Right cardiac atrium (tissue), 5 donors: ENCODE results near the gene MASP1. TPM values are rescaled to one million over a fixed set of nuclear protein-coding genes. Genes with fewer than 3 reads are reported as not detected.

Experiments
- ATAC-seq, 2 donors: fragments of 200-7000 bp; cut with Tn5 transposase; one replicate each; pipeline versions ENCODE4 v1.8.0 to v1.9.1; 2020; ENCODE audit warnings: moderate library complexity in 2 of 2, mild to moderate bottlenecking in 1 of 2
- DNase-seq, 3 donors: peaks; one replicate each; pipeline ENCODE4 v3.0.0-alpha.2; 2020
- H3K27ac ChIP-seq: one replicate; pipeline ENCODE4 v1.5.1; 2013; ENCODE audit warnings: mild to moderate bottlenecking, low read length, control low read depth, moderate library complexity
- H3K27me3 ChIP-seq: one replicate; pipeline ENCODE4 v1.6.1; 2013; ENCODE audit not compliant: control insufficient read depth, insufficient read depth
- H3K4me1 ChIP-seq: one replicate; pipeline ENCODE4 v1.6.1; 2013; ENCODE audit warnings: low read length; ENCODE audit not compliant: control insufficient read depth, insufficient read depth
- H3K4me3 ChIP-seq: one replicate; pipeline ENCODE4 v1.5.1; 2013; ENCODE audit warnings: low read length, control low read depth
- H3K9me3 ChIP-seq: one replicate; pipeline ENCODE4 v1.6.1; 2013; ENCODE audit warnings: low read length; ENCODE audit not compliant: control insufficient read depth
- WGBS: extraction: QIAGEN DNeasy Blood & Tissue Kit; methylation state at CpG from one replicate; pipeline ENCODE4 v1.1.7; 2013; 5-methylcytosine and 5-hydroxymethylcytosine counted together
- intact Hi-C, 4 donors: fragments of 100-400 bp; cut with DNase I; formaldehyde crosslinking; loops; one replicate each; pipeline versions ENCODE4 v1.11.0 to v1.14.0; 2022 to 2023
- long read RNA-seq, 4 donors: library from polyadenylated mRNA; unstranded; transcript quantifications; one replicate each; pipeline ENCODE4 v2.0.0, GENCODE V29; 2020 to 2021
- polyA plus RNA-seq: library from polyadenylated mRNA; stranded (reverse); fragments of 200-250 nt; gene quantifications from one replicate; pipeline ENCODE4 v1.2.3, GENCODE V29; 2013
- total RNA-seq, 4 donors: library from RNA; stranded (reverse); fragmentation: NEBNext Ultra II Directional; extraction: Animal tissue kit (Norgen Biotek cat#: 25700); gene quantifications; one replicate each; pipeline ENCODE4 v1.2.1, GENCODE V29; 2021
- donor health status: healthy with polysubstance abuse.
- donor health status: DM: no; HTN: yes; CAD: no.
- donor health status: DM: no; HTN: no; CAD: no.
- donor health status: DM: no; HTN: yes; CAD: no; lungs with severe emphysema.
- donor health status: DM: yes; HTN: yes; CAD: no.

Gene MASP1, protein sequence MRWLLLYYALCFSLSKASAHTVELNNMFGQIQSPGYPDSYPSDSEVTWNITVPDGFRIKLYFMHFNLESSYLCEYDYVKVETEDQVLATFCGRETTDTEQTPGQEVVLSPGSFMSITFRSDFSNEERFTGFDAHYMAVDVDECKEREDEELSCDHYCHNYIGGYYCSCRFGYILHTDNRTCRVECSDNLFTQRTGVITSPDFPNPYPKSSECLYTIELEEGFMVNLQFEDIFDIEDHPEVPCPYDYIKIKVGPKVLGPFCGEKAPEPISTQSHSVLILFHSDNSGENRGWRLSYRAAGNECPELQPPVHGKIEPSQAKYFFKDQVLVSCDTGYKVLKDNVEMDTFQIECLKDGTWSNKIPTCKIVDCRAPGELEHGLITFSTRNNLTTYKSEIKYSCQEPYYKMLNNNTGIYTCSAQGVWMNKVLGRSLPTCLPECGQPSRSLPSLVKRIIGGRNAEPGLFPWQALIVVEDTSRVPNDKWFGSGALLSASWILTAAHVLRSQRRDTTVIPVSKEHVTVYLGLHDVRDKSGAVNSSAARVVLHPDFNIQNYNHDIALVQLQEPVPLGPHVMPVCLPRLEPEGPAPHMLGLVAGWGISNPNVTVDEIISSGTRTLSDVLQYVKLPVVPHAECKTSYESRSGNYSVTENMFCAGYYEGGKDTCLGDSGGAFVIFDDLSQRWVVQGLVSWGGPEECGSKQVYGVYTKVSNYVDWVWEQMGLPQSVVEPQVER
- 10 to 100 TPM; 21.0 to 56.3 (median 30.2) TPM for total RNA-seq
- 21.2 TPM for polyA plus RNA-seq
- long read RNA-seq, donor 1, full-length matches to known transcripts = 17 of 34 reads
- long read RNA-seq, donor 1, partial matches to known transcripts = 5 of 34 reads
- long read RNA-seq, donor 1, other reads (novel, unspliced or antisense) = 12 of 34 reads
- long read RNA-seq, donor 2, full-length matches to known transcripts = 12 of 14 reads
- long read RNA-seq, donor 2, partial matches to known transcripts = 1 of 14 reads
- long read RNA-seq, donor 2, other reads (novel, unspliced or antisense) = 1 of 14 reads
- long read RNA-seq, donor 3, full-length matches to known transcripts = 101 of 164 reads
- long read RNA-seq, donor 3, partial matches to known transcripts = 27 of 164 reads
- long read RNA-seq, donor 3, other reads (novel, unspliced or antisense) = 36 of 164 reads
- long read RNA-seq, donor 4, full-length matches to known transcripts = 14 of 19 reads
- long read RNA-seq, donor 4, partial matches to known transcripts = 0 of 19 reads
- long read RNA-seq, donor 4, other reads (novel, unspliced or antisense) = 5 of 19 reads

DNA sequence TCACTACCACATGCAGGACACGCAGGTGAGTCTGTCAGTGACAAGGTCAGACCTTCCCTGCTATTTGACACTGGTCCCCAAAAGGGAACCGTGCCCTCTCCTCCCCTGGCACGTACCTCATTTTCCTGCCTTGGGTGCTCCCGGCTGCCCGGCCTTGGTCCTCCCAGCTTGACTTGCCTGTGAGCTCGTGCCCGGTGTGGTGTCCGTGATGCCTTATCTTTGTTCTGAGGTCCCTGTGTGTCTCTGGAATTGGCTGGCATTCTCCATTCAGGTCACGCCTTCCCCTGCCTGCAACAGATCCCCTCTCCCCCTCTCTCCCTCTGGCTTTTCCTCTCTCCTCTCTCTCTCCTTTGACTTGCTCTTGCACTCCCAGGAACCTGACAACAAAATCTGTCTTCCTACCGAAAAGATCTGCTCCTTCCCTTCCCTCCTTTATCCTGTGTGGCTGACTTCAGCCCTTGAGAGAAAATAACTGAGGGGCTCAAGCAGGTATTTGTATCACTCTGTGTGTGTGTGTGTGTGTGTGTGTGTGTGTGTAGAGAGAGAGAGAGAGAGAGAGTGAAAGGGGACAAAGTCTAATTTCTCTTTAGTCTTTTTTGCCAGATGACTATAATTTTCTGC, at the start of gene MASP1:
MASP1 (minus strand) TSS at position 226 of the 621 bp plus-strand sequence; CDS start at position 121, 105 bp downstream.
- peak; percentile 47 to 52 for ATAC-seq
- intact Hi-C loops = no loop called here
- peak within 1 kb of the TSS; percentile 75 for H3K27ac ChIP-seq

DNA sequence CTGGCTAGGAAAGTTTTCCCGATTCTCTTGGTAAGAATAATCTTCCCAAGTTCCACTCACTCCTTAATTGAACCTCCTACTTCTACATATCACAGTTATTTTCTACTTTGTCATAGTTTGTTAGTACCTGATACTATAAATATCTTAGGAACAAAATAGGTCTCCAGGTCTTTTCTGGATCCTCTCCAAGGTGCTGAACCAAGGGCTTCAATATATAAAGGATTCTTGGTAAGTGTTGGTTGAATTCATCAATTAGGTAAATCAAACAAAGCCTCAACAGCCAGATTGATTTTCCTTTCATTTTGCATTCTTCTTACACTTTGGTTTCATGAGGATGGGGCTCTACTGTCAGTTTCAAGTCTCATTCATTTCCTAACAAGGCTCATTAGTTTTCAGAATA, 49.0 kb upstream of the MASP1 start:
- Histone ChIP-seq H3K27me3 (no peaks in the 10 kb centered on the region), H3K9me3 (no peaks in the 10 kb centered on the region), H3K4me1 (no peaks in the 10 kb centered on the region), H3K4me3 (no peak overlapping the region), H3K27ac (no peak overlapping the region)
- ATAC-seq (no peak), DNase-seq (no peak)
- WGBS = 86% methylated on average over 1 of the region's 1 CpG
- intact Hi-C loops = no loop called here

More for the DNA sequence above, at the start of gene MASP1:
- peak within 1 kb of the TSS; percentile 61 for H3K4me3 ChIP-seq
- WGBS = 20% methylated on average over 10 of the region's 10 CpGs
- no peaks in the 10 kb centered on the region for H3K9me3 ChIP-seq
- peaks cover 9% of the 10 kb centered on the region for H3K4me1 ChIP-seq
- H3K27me3 ChIP-seq = no peaks in the 10 kb centered on the region
- DNase-seq = peak; percentile 44 to 77 (median 65)

DNA sequence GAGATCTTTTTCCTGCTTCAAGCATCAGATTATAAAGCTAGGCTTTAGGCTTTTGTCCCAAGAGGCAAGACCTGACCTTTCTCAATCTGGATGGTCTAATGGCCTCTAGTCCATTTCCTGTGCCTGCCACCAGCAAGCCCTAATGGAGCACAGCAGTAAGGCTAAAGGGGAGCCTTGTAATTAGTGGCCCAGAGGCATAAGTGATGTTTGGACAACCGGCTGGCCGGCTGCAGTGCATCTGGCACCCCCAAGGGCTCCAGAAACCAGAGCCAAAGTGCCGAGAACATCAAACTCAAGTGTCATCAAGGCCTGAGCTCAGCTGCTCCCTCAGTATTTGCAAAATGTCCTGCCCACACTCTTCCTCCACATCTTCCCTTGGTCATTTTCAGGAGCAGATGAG, 44.8 kb upstream of the MASP1 start:
- Histone ChIP-seq H3K9me3 (no peaks in the 10 kb centered on the region), H3K4me3 (no peak overlapping the region), H3K4me1 (no peaks in the 10 kb centered on the region), H3K27me3 (no peaks in the 10 kb centered on the region), H3K27ac (no peak overlapping the region)
- WGBS = 56% methylated on average over 3 of the region's 3 CpGs
- DNase-seq (no peak), ATAC-seq (no peak)
- intact Hi-C loops = no loop called here

DNA sequence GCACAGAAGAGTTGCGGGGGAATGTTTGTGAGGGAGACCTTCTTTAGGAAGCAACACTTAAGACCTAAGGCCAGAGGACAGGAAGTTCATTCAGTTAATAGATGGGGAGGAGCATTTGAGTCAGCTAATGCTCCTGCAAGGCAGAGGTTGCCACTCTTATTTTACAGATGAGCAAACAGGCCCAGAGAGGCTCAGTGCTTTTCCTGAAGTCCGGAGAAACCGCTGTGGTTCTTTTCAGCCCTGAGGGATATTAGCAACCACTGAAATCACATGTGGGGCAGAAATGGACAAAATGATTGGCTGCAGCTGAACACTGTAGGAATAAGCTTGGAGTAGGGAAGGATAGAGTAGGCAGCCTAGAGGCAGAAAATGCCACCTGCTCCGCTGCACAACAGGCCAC, 43.4 kb upstream of the MASP1 start:
- DNase-seq (no peak), ATAC-seq (no peak)
- Histone ChIP-seq H3K9me3 (no peaks in the 10 kb centered on the region), H3K27me3 (no peaks in the 10 kb centered on the region), H3K27ac (no peak overlapping the region), H3K4me1 (no peaks in the 10 kb centered on the region), H3K4me3 (no peak overlapping the region)
- intact Hi-C loops = no loop called here
- WGBS = 90% methylated on average over 4 of the region's 4 CpGs

DNA sequence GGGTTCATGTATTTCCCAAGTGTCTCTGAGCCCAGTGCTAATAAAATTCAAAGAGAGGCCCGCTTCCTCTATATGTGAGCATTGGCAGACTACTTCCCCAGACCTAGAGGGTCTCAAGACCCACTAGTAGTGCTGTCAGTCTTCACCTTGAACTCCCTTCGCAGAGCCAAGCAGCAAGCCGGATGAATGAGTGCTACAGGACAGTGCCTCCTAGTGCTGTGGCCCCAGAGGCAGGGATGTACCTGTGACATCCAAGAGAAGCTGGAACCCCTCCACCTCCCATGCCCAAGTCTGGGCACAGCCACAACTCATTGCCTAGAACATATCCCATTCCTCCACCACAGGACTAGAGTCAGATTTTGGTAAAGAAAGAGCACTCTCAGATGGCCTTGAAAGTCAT, 37.2 kb upstream of the MASP1 start:
- no peak overlapping the region for H3K27ac ChIP-seq
- no peak for DNase-seq
- intact Hi-C loops = no loop called here
- no peaks in the 10 kb centered on the region for H3K27me3 ChIP-seq
- H3K4me1 ChIP-seq = no peaks in the 10 kb centered on the region
- ATAC-seq = no peak
- 91% methylated on average over 3 of the region's 3 CpGs for WGBS
- H3K9me3 ChIP-seq = no peaks in the 10 kb centered on the region
- H3K4me3 ChIP-seq = no peak overlapping the region

DNA sequence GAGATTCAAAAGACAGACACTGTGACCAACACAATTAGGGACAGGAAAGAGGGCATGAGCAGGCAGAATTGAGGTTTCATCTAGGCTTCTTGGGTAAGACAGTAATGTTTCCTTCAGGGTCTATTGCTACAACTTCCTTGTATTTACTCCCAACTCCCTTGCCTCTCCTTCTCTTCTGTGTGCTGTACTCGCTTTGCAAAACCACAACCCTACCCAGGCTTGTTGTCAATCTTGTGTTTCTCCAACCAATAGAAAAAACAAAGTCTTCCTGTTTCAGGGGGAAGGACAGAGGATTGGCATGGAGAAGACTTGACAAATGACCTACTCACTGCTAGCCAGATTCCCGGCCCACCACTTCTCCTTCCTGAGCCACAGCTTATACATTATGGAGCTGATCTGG, 36.3 kb upstream of the MASP1 start:
- WGBS = 75% methylated on average over 2 of the region's 2 CpGs
- ATAC-seq (no peak), DNase-seq (no peak)
- no peaks in the 10 kb centered on the region for H3K27me3 ChIP-seq
- H3K4me3 ChIP-seq = no peak overlapping the region
- H3K9me3 ChIP-seq = no peaks in the 10 kb centered on the region
- no peaks in the 10 kb centered on the region for H3K4me1 ChIP-seq
- intact Hi-C loops = no loop called here
- H3K27ac ChIP-seq = no peak overlapping the region

DNA sequence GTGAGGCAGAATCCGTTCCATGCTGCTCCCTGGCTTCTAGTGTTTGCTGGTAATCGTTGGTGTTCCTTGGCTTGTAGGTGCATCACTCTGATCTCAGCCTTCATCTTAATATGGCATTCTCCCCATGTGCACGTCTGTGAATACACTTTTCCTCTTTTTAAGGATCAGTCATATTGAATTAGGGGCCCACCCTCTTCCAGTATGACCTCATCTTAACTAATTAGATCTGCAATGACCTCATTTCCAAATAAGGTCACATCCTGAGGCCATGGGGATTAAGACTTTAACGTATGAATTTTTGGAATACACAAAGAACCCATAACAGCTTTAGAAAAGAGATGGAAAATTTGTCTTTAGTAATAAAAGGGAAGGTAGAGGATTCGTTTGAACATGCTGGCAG, 34.1 kb upstream of the MASP1 start:
- Histone ChIP-seq H3K4me3 (no peak overlapping the region), H3K27me3 (no peaks in the 10 kb centered on the region), H3K9me3 (no peaks in the 10 kb centered on the region), H3K27ac (no peak overlapping the region), H3K4me1 (no peaks in the 10 kb centered on the region)
- 72% methylated on average over 5 of the region's 5 CpGs for WGBS
- DNase-seq (no peak), ATAC-seq (no peak)
- intact Hi-C loops = no loop called here

DNA sequence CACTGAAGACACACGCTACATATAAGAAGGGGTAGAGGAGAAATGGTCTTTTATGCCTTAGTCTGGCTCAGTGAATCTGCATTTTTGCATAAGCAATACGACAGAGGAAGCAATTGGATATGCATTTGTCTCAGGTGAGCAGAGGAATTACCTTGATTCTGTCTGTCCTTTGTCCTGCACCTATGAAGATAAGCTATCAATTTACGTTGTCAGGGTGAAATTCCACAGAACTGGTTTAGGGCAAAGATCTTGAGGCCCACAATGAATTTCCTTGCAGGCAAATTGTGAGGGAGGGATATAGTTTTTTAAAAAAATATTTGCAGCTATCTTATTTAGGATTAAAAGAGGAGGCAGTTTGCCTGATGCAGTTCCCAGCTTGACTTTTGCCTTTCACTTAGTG, 31.6 kb upstream of the MASP1 start:
- Histone ChIP-seq H3K27ac (no peak overlapping the region), H3K4me1 (no peaks in the 10 kb centered on the region), H3K27me3 (no peaks in the 10 kb centered on the region), H3K4me3 (no peak overlapping the region), H3K9me3 (no peaks in the 10 kb centered on the region)
- 66% methylated on average over 3 of the region's 3 CpGs for WGBS
- intact Hi-C loops = no loop called here
- ATAC-seq (no peak), DNase-seq (no peak)

DNA sequence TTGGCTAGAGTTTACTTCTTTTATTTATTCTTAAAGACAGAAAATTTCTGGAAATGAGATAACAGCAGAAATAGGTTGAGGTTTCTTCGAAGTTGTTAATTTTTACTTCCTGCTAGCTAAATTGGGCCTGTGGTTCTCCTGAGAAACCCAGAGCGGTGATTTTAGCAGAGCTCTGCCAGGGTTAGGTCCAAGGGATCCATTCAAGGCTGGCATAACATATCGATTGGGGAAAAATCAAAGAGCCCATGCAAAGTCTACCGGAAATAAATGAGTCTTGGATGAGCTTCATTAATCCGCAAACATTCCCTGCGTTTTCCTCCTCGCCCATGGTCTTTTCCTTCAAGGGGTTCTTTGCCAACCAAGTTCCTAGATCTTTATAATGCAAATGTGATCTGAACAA, 30.8 kb upstream of the MASP1 start:
- Histone ChIP-seq H3K4me3 (no peak overlapping the region), H3K27me3 (no peaks in the 10 kb centered on the region), H3K4me1 (no peaks in the 10 kb centered on the region), H3K9me3 (no peaks in the 10 kb centered on the region), H3K27ac (no peak overlapping the region)
- 83% methylated on average over 7 of the region's 7 CpGs for WGBS
- ATAC-seq = no peak
- no peak for DNase-seq
- intact Hi-C loops = no loop called here

DNA sequence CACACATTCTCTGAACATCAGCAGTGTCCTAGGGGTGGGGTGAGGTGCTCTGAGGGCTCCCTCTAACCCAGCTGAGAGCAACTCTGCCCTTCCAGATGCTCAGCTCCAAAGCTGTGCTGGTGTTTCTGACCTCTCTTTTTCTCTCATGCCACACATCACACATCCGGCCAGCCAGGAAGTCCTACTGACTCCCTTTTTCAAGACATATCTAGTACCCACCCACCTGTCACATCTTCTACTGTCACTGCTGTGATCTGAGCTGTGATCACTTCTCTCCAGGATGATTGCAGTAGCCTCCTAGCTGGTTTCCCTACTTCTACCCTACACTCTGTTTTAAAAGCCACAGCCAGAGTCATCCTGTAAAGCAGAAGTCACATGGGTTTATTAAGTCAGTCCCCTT, 30.2 kb upstream of the MASP1 start:
- no peak overlapping the region for H3K4me3 ChIP-seq
- intact Hi-C loops = no loop called here
- no peak overlapping the region for H3K27ac ChIP-seq
- DNase-seq (no peak), ATAC-seq (no peak)
- no peaks in the 10 kb centered on the region for H3K4me1 ChIP-seq
- H3K9me3 ChIP-seq = no peaks in the 10 kb centered on the region
- H3K27me3 ChIP-seq = no peaks in the 10 kb centered on the region
- 71% methylated on average over 1 of the region's 1 CpG for WGBS
